Liver (tissue), 9 donors: Measurements from ENCODE around the gene FAM20C. TPM values are rescaled to one million over a fixed set of nuclear protein-coding genes. Genes with fewer than 3 reads are reported as not detected.

Source experiments
- DNase-seq: peaks from one replicate; pipeline ENCODE4 v3.0.0-alpha.2; 2017; ENCODE audit warnings: low spot score
- H3K27ac ChIP-seq, 2 donors: one replicate each; pipeline ENCODE4 v1.7.0; 2013; ENCODE audit warnings: inconsistent platforms in 2 of 2, low read length in 2 of 2, control low read depth in 1 of 2, low read depth in 1 of 2, mild to moderate bottlenecking in 1 of 2
- H3K27me3 ChIP-seq, 4 donors: one replicate each; pipeline versions ENCODE4 v1.6.1 to v1.7.0; 2013; ENCODE audit warnings: low read length in 3 of 4, inconsistent platforms in 1 of 4, mild to moderate bottlenecking in 1 of 4, moderate library complexity in 1 of 4; ENCODE audit not compliant: control insufficient read depth in 4 of 4, insufficient read depth in 4 of 4
- H3K36me3 ChIP-seq, 4 donors: one replicate each; pipeline versions ENCODE4 v1.6.1 to v1.7.0; 2013; ENCODE audit warnings: low read length in 3 of 4, mild to moderate bottlenecking in 3 of 4, low read depth in 1 of 4, moderate library complexity in 1 of 4; ENCODE audit not compliant: control insufficient read depth in 4 of 4, insufficient read depth in 3 of 4
- H3K4me1 ChIP-seq, 4 donors: one replicate each; pipeline versions ENCODE4 v1.6.1 to v1.7.0; 2013; ENCODE audit warnings: low read length in 3 of 4, mild to moderate bottlenecking in 3 of 4, moderate library complexity in 1 of 4; ENCODE audit not compliant: control insufficient read depth in 4 of 4, insufficient read depth in 4 of 4
- H3K4me3 ChIP-seq, 3 donors: one replicate each; pipeline versions ENCODE4 v1.6.1 to v1.7.0; 2013; ENCODE audit warnings: low read length in 3 of 3, control low read depth in 1 of 3, low read depth in 1 of 3, mild to moderate bottlenecking in 1 of 3
- H3K9ac ChIP-seq, 2 donors: one replicate each; pipeline ENCODE4 v1.7.0; 2013; ENCODE audit warnings: low read length in 2 of 2, mild to moderate bottlenecking in 2 of 2, moderate library complexity in 2 of 2, control low read depth in 1 of 2, low read depth in 1 of 2
- H3K9me3 ChIP-seq, 4 donors: one replicate each; pipeline versions ENCODE4 v1.6.1 to v1.7.0; 2013; ENCODE audit warnings: low read length in 3 of 4; ENCODE audit not compliant: control insufficient read depth in 4 of 4
- ATF3 ChIP-seq: IDR thresholded peaks from 2 replicates; pipeline ENCODE4 v1.6.1; 2016; ENCODE audit warnings: antibody characterized with exemption
- CTCF ChIP-seq: fragments of 150-350 bp; IDR thresholded peaks from 2 replicates; pipeline ENCODE4 v1.5.1; 2017; ENCODE audit warnings: improper control_type of control experiment, low read depth, low read length; ENCODE audit not compliant: missing input control
- EGR1 ChIP-seq, 2 donors: IDR thresholded peaks; 2 replicates each; pipeline ENCODE4 v1.6.1; 2016 to 2018; ENCODE audit warnings: antibody characterized with exemption in 2 of 2, low read depth in 2 of 2
- FOXA1 ChIP-seq: IDR thresholded peaks from 2 replicates; pipeline ENCODE4 v1.6.1; 2016; ENCODE audit warnings: antibody characterized with exemption
- FOXA2 ChIP-seq: IDR thresholded peaks from 2 replicates; pipeline ENCODE4 v1.6.1; 2016; ENCODE audit warnings: antibody characterized with exemption
- GABPA ChIP-seq, 2 donors: IDR thresholded peaks in 1 of 2; conservative IDR thresholded peaks in 1 of 2; 2 replicates each; pipeline ENCODE4 v1.6.1; 2016; ENCODE audit warnings: antibody characterized with exemption in 2 of 2, mild to moderate bottlenecking in 1 of 2, moderate library complexity in 1 of 2
- HNF4A ChIP-seq, 2 donors: conservative IDR thresholded peaks; 2 replicates each; pipeline ENCODE4 v1.6.1; 2016; ENCODE audit warnings: antibody characterized with exemption in 2 of 2, mild to moderate bottlenecking in 2 of 2
- HNF4G ChIP-seq: IDR thresholded peaks from 2 replicates; pipeline ENCODE4 v1.6.1; 2016; ENCODE audit warnings: antibody characterized with exemption
- JUND ChIP-seq, 2 donors: IDR thresholded peaks; 2 replicates each; pipeline ENCODE4 v1.6.1; 2016; ENCODE audit warnings: antibody characterized with exemption in 2 of 2
- MAX ChIP-seq: IDR thresholded peaks from 2 replicates; pipeline ENCODE4 v1.6.1; 2016; ENCODE audit warnings: antibody characterized with exemption
- NR2F2 ChIP-seq: IDR thresholded peaks from 2 replicates; pipeline ENCODE4 v1.6.1; 2016; ENCODE audit warnings: antibody characterized with exemption
- RAD21 ChIP-seq, 2 donors: IDR thresholded peaks; 2 replicates each; pipeline ENCODE4 v1.6.1; 2016; ENCODE audit warnings: antibody characterized with exemption in 2 of 2, mild to moderate bottlenecking in 2 of 2
- REST ChIP-seq: IDR thresholded peaks from 2 replicates; pipeline ENCODE4 v1.6.1; 2016; ENCODE audit warnings: antibody characterized with exemption, mild to moderate bottlenecking
- RXRA ChIP-seq, 2 donors: IDR thresholded peaks; 2 replicates each; pipeline ENCODE4 v1.6.1; 2017 to 2018; ENCODE audit warnings: antibody characterized with exemption in 2 of 2, mild to moderate bottlenecking in 1 of 2
- SP1 ChIP-seq: IDR thresholded peaks from 2 replicates; pipeline ENCODE4 v1.6.1; 2018; ENCODE audit warnings: antibody characterized with exemption, mild to moderate bottlenecking
- TAF1 ChIP-seq: conservative IDR thresholded peaks from 2 replicates; pipeline ENCODE4 v1.6.1; 2016; ENCODE audit warnings: antibody characterized with exemption, mild to moderate bottlenecking
- YY1 ChIP-seq: IDR thresholded peaks from 2 replicates; pipeline ENCODE4 v1.6.1; 2016; ENCODE audit warnings: antibody characterized with exemption, mild to moderate bottlenecking
- ZBTB33 ChIP-seq: IDR thresholded peaks from 2 replicates; pipeline ENCODE4 v1.6.1; 2016; ENCODE audit warnings: antibody characterized with exemption
- WGBS: extraction: QIAGEN DNeasy Blood & Tissue Kit; methylation state at CpG from one replicate; pipeline ENCODE4 v1.1.7; 2013; 5-methylcytosine and 5-hydroxymethylcytosine counted together
- polyA plus RNA-seq, 2 donors: library from polyadenylated mRNA; stranded (reverse) in 1 of 2; unstranded in 1 of 2; fragments of 200-250 nt in 1 of 2; fragments of >200 nt in 1 of 2; fragmentation: Nextera tagmentation in 1 of 2; extraction: Ambion mirVana in 1 of 2; gene quantifications; one replicate each; pipeline versions ENCODE4 v1.2.1 to v1.2.3, GENCODE V29; 2013 to 2015
- total RNA-seq, 2 donors: library from RNA; depleted of rRNA; stranded (reverse); fragments of >200 nt; gene quantifications; one replicate each; pipeline ENCODE4 v1.2.3, GENCODE V29; 2014
- donor health status: healthy.
- donor health status: healthy.
- donor health status: healthy.
- donor health status: healthy.
- donor health status: healthy.

Gene FAM20C
- total and polyA plus RNA-seq, 4 donors, result 13.4 to 40.4 (median 31.5) TPM

GRCh38 chr7:170551-171363, 21.6 kb upstream of the FAM20C start:
- 96% methylated on average over 31 of the region's 31 CpGs for WGBS
- H3K4me1 ChIP-seq, result peaks cover 0 to 4% (median 0%) of the 10 kb centered on the region in 4 donors
- H3K27me3 ChIP-seq, result no peaks in the 10 kb centered on the region
- DNase-seq, result no peak
- no peak for TF ChIP-seq NR2F2
- TF ChIP-seq EGR1 (IDR thresholded peaks at IDR 0.05; ENCODE audit: low read depth in 2 of 2), result no peak
- no peak for TF ChIP-seq REST
- no peak for TF ChIP-seq YY1
- TF ChIP-seq RXRA (IDR thresholded peaks at IDR 0.05), result no peak
- TF ChIP-seq ATF3, result no peak
- no peak for TF ChIP-seq CTCF
- TF ChIP-seq ZBTB33, result no peak
- no peak for TF ChIP-seq HNF4A (conservative IDR thresholded peaks at IDR 0.05)
- TF ChIP-seq JUND (IDR thresholded peaks at IDR 0.05), result no peak
- no peak for TF ChIP-seq SP1
- TF ChIP-seq FOXA1, result no peak
- TF ChIP-seq TAF1, result no peak
- no peak for TF ChIP-seq RAD21 (IDR thresholded peaks at IDR 0.05)
- TF ChIP-seq GABPA (IDR thresholded peaks at IDR 0.05 in 1 of 2, conservative IDR thresholded peaks at IDR 0.05 in 1 of 2), result no peak
- no peak for TF ChIP-seq MAX
- TF ChIP-seq FOXA2, result no peak
- TF ChIP-seq HNF4G, result no peak
- no peaks in the 10 kb centered on the region for H3K9me3 ChIP-seq
- no peaks in the 10 kb centered on the region for H3K36me3 ChIP-seq
- no peak overlapping the region for H3K4me3 ChIP-seq
- H3K9ac ChIP-seq, result no peak overlapping the region
- no peak overlapping the region for H3K27ac ChIP-seq
